HepG2 (cell line): ENCODE results near the gene CABP4. TPM values are rescaled to one million over a fixed set of nuclear protein-coding genes. Genes with fewer than 3 reads are reported as not detected.

Experiments
- DRAP1 ChIP-seq: IDR thresholded peaks from 2 replicates; pipeline ENCODE4 v1.6.1; 2016; ENCODE audit warnings: missing genetic modification reagents, missing compliant biosample characterization
- KLF9 ChIP-seq: IDR thresholded peaks from 2 replicates; pipeline ENCODE4 v1.6.1; 2016; ENCODE audit warnings: low read depth
- NFKB2 ChIP-seq: sonication (generic); formaldehyde crosslinking; IDR thresholded peaks from 2 replicates; pipeline ENCODE4 v1.4.0; 2020; ENCODE audit warnings: missing genetic modification reagents, borderline replicate concordance
- ONECUT2 ChIP-seq: sonication (generic); formaldehyde crosslinking; IDR thresholded peaks from 2 replicates; pipeline ENCODE4 v1.4.0; 2020; ENCODE audit warnings: missing genetic modification reagents
- RFX3 ChIP-seq: IDR thresholded peaks from 2 replicates; pipeline ENCODE4 v1.6.1; 2016; ENCODE audit warnings: missing biosample characterization, missing genetic modification reagents
- SATB2 ChIP-seq: sonication (generic); formaldehyde crosslinking; IDR thresholded peaks from 2 replicates; pipeline ENCODE4 v1.5.0; 2020; ENCODE audit warnings: missing genetic modification reagents
- SMAD1 ChIP-seq: sonication (generic); formaldehyde crosslinking; IDR thresholded peaks from 2 replicates; pipeline ENCODE4 v1.4.0; 2020; ENCODE audit warnings: missing genetic modification reagents, low read depth, mild to moderate bottlenecking, borderline replicate concordance
- SNAPC5 ChIP-seq: sonication (generic); formaldehyde crosslinking; IDR thresholded peaks from 2 replicates; pipeline ENCODE4 v1.8.1; 2023; ENCODE audit warnings: mild to moderate bottlenecking, missing genetic modification reagents, borderline replicate concordance
- TEAD3 ChIP-seq: optimal IDR thresholded peaks from 2 replicates; pipeline ENCODE3; 2016; ENCODE audit warnings: borderline replicate concordance
- WIZ ChIP-seq: sonication (generic); formaldehyde crosslinking; IDR thresholded peaks from 2 replicates; pipeline ENCODE4 v1.5.1; 2020; ENCODE audit warnings: mild to moderate bottlenecking, missing genetic modification reagents
- ZFY ChIP-seq: sonication (generic); formaldehyde crosslinking; IDR thresholded peaks from 2 replicates; pipeline ENCODE4 v1.4.0; 2020; ENCODE audit warnings: missing genetic modification reagents
- ZNF547 ChIP-seq: sonication (generic); formaldehyde crosslinking; IDR thresholded peaks from 2 replicates; pipeline ENCODE4 v1.5.1; 2020; ENCODE audit warnings: mild to moderate bottlenecking, missing genetic modification reagents
- ZNF562 ChIP-seq: sonication (generic); formaldehyde crosslinking; IDR thresholded peaks from 2 replicates; pipeline ENCODE4 v1.8.0; 2022; ENCODE audit warnings: missing genetic modification reagents, borderline replicate concordance
- ZNF691 ChIP-seq: sonication (generic); formaldehyde crosslinking; IDR thresholded peaks from 2 replicates; pipeline ENCODE4 v1.4.0; 2020; ENCODE audit warnings: missing genetic modification reagents, low read depth, mild to moderate bottlenecking, borderline replicate concordance
- ZSCAN21 ChIP-seq: sonication (generic); formaldehyde crosslinking; IDR thresholded peaks from 2 replicates; pipeline ENCODE4 v1.8.0; 2022; ENCODE audit warnings: mild to moderate bottlenecking, missing genetic modification reagents, moderate library complexity, borderline replicate concordance
- polyA plus RNA-seq, 8 experiments: library from polyadenylated mRNA; depleted of rRNA in 3 of 8; stranded (reverse) in 7 of 8; unstranded in 1 of 8; fragments of >200 nt; fragmentation: Illumina TruSeq in 4 of 8; extraction: Trizol in 4 of 8; gene quantifications; 2 replicates each; pipeline versions ENCODE4 v1.2.1 to v1.2.3, GENCODE V29; 2011 to 2016; ENCODE audit warnings: low read depth in 4 of 8, missing spikeins in 1 of 8, mixed read lengths in 1 of 8; ENCODE audit not compliant: insufficient read depth in 1 of 8
- total RNA-seq, 5 experiments: library from RNA; depleted of rRNA; stranded (reverse); fragments of >200 nt; fragmentation: Illumina TruSeq; extraction: Trizol; gene quantifications; 2 replicates each; pipeline ENCODE4 v1.2.3, GENCODE V29; 2016; ENCODE audit warnings: low read depth in 1 of 5
- TF ChIP-seq, protein P1 (sequence below): sonication (generic); formaldehyde crosslinking; IDR thresholded peaks from 2 replicates; pipeline ENCODE4 v1.8.1; 2022; ENCODE audit warnings: low read depth, mild to moderate bottlenecking, missing genetic modification reagents
- TF ChIP-seq, protein P2 (sequence below): IDR thresholded peaks from 2 replicates; pipeline ENCODE4 v1.6.1; 2016; ENCODE audit warnings: mild to moderate bottlenecking, missing biosample characterization, missing genetic modification reagents
- TF ChIP-seq, protein P3 (sequence below): sonication (generic); formaldehyde crosslinking; IDR thresholded peaks from 2 replicates; pipeline ENCODE4 v1.4.0; 2020; ENCODE audit warnings: missing genetic modification reagents, borderline replicate concordance
- TF ChIP-seq, protein P4 (sequence below): sonication (generic); formaldehyde crosslinking; IDR thresholded peaks from 2 replicates; pipeline ENCODE4 v1.5.0; 2020; ENCODE audit warnings: mild to moderate bottlenecking, missing genetic modification reagents

The CABP4 gene
- total and polyA plus RNA-seq, 2 of the 13 experiments (the other 11 are each of a cell fraction or from before 2014, with no cell fraction given), result not detected

DNA sequence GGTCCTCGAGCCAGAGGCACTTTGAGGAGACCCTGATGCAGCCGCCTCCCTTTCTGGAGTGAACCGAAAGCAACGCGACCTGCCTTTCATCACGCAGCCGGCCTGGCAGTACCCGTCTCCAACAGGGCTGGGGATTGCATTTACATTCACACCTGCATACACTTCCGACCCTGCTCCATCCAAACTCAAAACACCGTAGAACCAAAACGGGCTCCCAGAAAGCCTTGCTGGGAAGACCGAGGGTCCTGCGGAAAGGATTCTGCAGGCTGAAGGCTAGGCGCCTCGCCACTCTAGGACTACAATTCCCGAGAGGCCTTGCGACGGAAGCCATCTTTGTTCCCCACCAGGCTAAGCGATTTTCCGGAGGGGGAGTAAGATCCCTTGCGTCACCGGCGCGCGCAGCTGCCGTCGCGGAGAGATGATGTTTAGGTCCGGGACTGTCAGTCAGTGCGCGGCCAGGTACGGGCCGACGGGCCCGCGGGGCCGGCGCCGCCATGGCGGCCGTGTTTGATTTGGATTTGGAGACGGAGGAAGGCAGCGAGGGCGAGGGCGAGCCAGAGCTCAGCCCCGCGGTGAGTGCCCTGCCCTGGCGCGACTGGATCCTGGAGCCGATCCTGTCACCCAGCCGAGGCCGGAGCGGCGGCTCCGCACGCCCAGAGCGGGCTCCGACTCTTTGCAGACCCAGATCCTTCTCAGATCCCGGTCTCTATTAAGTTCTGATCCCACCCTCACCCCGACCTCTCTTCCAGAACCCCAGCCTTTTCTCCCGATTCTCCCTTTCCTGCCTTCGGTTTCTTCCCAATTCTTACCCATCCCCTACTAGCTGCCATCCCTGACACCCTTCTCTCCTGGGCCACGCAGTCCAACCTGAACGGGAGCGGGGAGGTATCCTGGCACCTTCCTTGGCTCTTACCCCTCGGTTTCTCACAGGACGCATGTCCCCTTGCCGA, 26.8 kb upstream of the CABP4 start, which contains the start of gene RPS6KB2 (continued):
- TF ChIP-seq, protein P1, sequence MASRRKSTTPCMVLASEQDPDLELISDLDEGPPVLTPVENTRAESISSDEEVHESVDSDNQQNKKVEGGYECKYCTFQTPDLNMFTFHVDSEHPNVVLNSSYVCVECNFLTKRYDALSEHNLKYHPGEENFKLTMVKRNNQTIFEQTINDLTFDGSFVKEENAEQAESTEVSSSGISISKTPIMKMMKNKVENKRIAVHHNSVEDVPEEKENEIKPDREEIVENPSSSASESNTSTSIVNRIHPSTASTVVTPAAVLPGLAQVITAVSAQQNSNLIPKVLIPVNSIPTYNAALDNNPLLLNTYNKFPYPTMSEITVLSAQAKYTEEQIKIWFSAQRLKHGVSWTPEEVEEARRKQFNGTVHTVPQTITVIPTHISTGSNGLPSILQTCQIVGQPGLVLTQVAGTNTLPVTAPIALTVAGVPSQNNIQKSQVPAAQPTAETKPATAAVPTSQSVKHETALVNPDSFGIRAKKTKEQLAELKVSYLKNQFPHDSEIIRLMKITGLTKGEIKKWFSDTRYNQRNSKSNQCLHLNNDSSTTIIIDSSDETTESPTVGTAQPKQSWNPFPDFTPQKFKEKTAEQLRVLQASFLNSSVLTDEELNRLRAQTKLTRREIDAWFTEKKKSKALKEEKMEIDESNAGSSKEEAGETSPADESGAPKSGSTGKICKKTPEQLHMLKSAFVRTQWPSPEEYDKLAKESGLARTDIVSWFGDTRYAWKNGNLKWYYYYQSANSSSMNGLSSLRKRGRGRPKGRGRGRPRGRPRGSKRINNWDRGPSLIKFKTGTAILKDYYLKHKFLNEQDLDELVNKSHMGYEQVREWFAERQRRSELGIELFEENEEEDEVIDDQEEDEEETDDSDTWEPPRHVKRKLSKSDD, result peak; percentile 87; the same call in 1 of the 2 replicates
- TF ChIP-seq RFX3 (CRISPR knock-in tag) (no peak), SNAPC5 (CRISPR knock-in tag) (no peak), NFKB2 (CRISPR knock-in tag) (peak; percentile 74; the same call in 1 of the 2 replicates), SMAD1 (CRISPR knock-in tag) (peak; percentile 43; the same call in 1 of the 2 replicates), WIZ (no peak; the same call in 1 of the 2 replicates), DRAP1 (CRISPR knock-in tag) (peak; percentile 61), KLF9 (peak; percentile 71; the same call in 1 of the 2 replicates), ZNF547 (CRISPR knock-in tag) (0 out of 2 replicates have a peak, but pooled peaks have one; percentile 40), ZNF691 (0 out of 2 replicates have a peak, but pooled peaks have one; percentile 9), ZFY (peak; percentile 94), SATB2 (0 out of 2 replicates have a peak, but pooled peaks have one; percentile 72), ONECUT2 (peak; percentile 18; the same call in 1 of the 2 replicates), ZNF562 (CRISPR knock-in tag) (no peak), ZSCAN21 (CRISPR knock-in tag) (peak; percentile 70), TEAD3 (peak; percentile 68)
- TF ChIP-seq, protein P2, sequence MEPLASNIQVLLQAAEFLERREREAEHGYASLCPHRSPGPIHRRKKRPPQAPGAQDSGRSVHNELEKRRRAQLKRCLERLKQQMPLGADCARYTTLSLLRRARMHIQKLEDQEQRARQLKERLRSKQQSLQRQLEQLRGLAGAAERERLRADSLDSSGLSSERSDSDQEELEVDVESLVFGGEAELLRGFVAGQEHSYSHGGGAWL, result peak; percentile 37; the same call in 1 of the 2 replicates
- TF ChIP-seq, protein P3, sequence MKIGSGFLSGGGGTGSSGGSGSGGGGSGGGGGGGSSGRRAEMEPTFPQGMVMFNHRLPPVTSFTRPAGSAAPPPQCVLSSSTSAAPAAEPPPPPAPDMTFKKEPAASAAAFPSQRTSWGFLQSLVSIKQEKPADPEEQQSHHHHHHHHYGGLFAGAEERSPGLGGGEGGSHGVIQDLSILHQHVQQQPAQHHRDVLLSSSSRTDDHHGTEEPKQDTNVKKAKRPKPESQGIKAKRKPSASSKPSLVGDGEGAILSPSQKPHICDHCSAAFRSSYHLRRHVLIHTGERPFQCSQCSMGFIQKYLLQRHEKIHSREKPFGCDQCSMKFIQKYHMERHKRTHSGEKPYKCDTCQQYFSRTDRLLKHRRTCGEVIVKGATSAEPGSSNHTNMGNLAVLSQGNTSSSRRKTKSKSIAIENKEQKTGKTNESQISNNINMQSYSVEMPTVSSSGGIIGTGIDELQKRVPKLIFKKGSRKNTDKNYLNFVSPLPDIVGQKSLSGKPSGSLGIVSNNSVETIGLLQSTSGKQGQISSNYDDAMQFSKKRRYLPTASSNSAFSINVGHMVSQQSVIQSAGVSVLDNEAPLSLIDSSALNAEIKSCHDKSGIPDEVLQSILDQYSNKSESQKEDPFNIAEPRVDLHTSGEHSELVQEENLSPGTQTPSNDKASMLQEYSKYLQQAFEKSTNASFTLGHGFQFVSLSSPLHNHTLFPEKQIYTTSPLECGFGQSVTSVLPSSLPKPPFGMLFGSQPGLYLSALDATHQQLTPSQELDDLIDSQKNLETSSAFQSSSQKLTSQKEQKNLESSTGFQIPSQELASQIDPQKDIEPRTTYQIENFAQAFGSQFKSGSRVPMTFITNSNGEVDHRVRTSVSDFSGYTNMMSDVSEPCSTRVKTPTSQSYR (CRISPR knock-in tag), result peak; percentile 80; the same call in 1 of the 2 replicates
- TF ChIP-seq, protein P4, sequence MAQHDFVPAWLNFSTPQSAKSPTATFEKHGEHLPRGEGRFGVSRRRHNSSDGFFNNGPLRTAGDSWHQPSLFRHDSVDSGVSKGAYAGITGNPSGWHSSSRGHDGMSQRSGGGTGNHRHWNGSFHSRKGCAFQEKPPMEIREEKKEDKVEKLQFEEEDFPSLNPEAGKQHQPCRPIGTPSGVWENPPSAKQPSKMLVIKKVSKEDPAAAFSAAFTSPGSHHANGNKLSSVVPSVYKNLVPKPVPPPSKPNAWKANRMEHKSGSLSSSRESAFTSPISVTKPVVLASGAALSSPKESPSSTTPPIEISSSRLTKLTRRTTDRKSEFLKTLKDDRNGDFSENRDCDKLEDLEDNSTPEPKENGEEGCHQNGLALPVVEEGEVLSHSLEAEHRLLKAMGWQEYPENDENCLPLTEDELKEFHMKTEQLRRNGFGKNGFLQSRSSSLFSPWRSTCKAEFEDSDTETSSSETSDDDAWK (CRISPR knock-in tag), result no peak
